Natural killer cell (primary cell): ENCODE data around the gene TSPAN12. TPM values are rescaled to one million over a fixed set of nuclear protein-coding genes. Genes with fewer than 3 reads are reported as not detected.

Source experiments
- ATAC-seq, 3 donors: fragments of 150-1000 bp in 2 of 3; fragments of 200-7000 bp in 1 of 3; cut with Tn5 transposase; 1 replicate in 1 of 3; 2 replicates in 2 of 3; pipeline ENCODE4 v1.10.0; 2021; ENCODE audit warnings: mild to moderate bottlenecking in 2 of 3, moderate library complexity in 2 of 3
- DNase-seq, 2 donors: peaks; one replicate each; pipeline versions ENCODE4 v3.0.0 to v3.0.0-alpha.2; 2013 to 2021; ENCODE audit warnings: mixed read lengths in 1 of 2
- H3K27ac ChIP-seq: one replicate; pipeline ENCODE4 v1.5.1; 2013; ENCODE audit warnings: mild to moderate bottlenecking, low read length
- H3K27me3 ChIP-seq: one replicate; pipeline ENCODE4 v1.6.1; 2013; ENCODE audit warnings: low read length; ENCODE audit not compliant: control insufficient read depth, insufficient read depth
- H3K36me3 ChIP-seq: one replicate; pipeline ENCODE4 v1.6.1; 2013; ENCODE audit warnings: low read length; ENCODE audit not compliant: control insufficient read depth, insufficient read depth
- H3K4me1 ChIP-seq: one replicate; pipeline ENCODE4 v1.6.1; 2013; ENCODE audit warnings: low read length; ENCODE audit not compliant: control insufficient read depth, insufficient read depth
- H3K4me3 ChIP-seq: one replicate; pipeline ENCODE4 v1.5.1; 2013; ENCODE audit warnings: low read length
- H3K9me3 ChIP-seq: one replicate; pipeline ENCODE4 v1.6.1; 2013; ENCODE audit warnings: low read length; ENCODE audit not compliant: control insufficient read depth, insufficient read depth
- H3K27ac Mint-ChIP-seq, 2 donors: one replicate each; pipeline ENCODE4 v1.8.0; 2022; ENCODE audit warnings: mild to moderate bottlenecking in 2 of 2, mixed read lengths in 2 of 2, moderate library complexity in 1 of 2
- H3K27me3 Mint-ChIP-seq, 2 donors: one replicate each; pipeline ENCODE4 v1.8.0; 2022; ENCODE audit warnings: low read depth in 2 of 2, mixed read lengths in 2 of 2
- H3K36me3 Mint-ChIP-seq: one replicate; pipeline ENCODE4 v1.8.0; 2022; ENCODE audit warnings: mixed read lengths
- H3K4me1 Mint-ChIP-seq, 2 donors: one replicate each; pipeline ENCODE4 v1.8.0; 2022; ENCODE audit warnings: mixed read lengths in 2 of 2
- H3K4me3 Mint-ChIP-seq: one replicate; pipeline ENCODE4 v1.8.0; 2022; ENCODE audit warnings: mild to moderate bottlenecking, moderate library complexity, mixed read lengths
- H3K9me3 Mint-ChIP-seq, 2 donors: one replicate each; pipeline ENCODE4 v1.8.0; 2022; ENCODE audit warnings: mixed read lengths in 2 of 2
- CTCF ChIP-seq: fragments of 200-600 bp; IDR thresholded peaks from one replicate; pipeline ENCODE4 v1.8.0; 2022; ENCODE audit warnings: antibody characterized with exemption
- WGBS: methylation state at CpG from one replicate; pipeline ENCODE4 v1.1.7; 2013; ENCODE audit warnings: missing lambda C conversion rate; ENCODE audit not compliant: insufficient coverage; 5-methylcytosine and 5-hydroxymethylcytosine counted together
- intact Hi-C: fragments of 100-400 bp; cut with micrococcal nuclease; formaldehyde crosslinking; loops from one replicate; pipeline ENCODE4 v1.14.2; 2022
- total RNA-seq, 4 donors: library from RNA; stranded (reverse); fragments of 120-200 nt in 1 of 4; gene quantifications; one replicate each; pipeline versions ENCODE4 v1.2.3 to v1.2.4, GENCODE V29; 2013 to 2022

The TSPAN12 gene
- total RNA-seq, 3 donors from 2014 or later (not counting 1 experiment from before 2014, with no cell fraction given), result not detected

- H3K36me3 Mint-ChIP-seq, result no peaks in the 10 kb centered on the region
- no peaks in the 10 kb centered on the region for H3K9me3 Mint-ChIP-seq
- H3K27me3 Mint-ChIP-seq, result peaks cover 0 to 6% of the 10 kb centered on the region in 2 donors
- TF ChIP-seq CTCF, result no peak
- WGBS, result 80% methylated on average over 3 of the region's 4 CpGs
- H3K4me1 Mint-ChIP-seq, result no peaks in the 10 kb centered on the region
- H3K4me3 Mint-ChIP-seq, result no peak overlapping the region
- Histone ChIP-seq H3K4me3 (no peak overlapping the region), H3K36me3 (no peaks in the 10 kb centered on the region), H3K27me3 (no peaks in the 10 kb centered on the region), H3K4me1 (no peaks in the 10 kb centered on the region), H3K27ac (no peak overlapping the region), H3K9me3 (no peaks in the 10 kb centered on the region)
- ATAC-seq (no peak), DNase-seq (no peak)
- no peak overlapping the region for H3K27ac Mint-ChIP-seq
- intact Hi-C loops, result no loop called here
Observed at GRCh38 chr7:120813546-120814252, 44.2 kb downstream of the TSPAN12 start.

GRCh38 chr7:120813089-120813488 lies 44.9 kb downstream of the TSPAN12 start:
- Mint-ChIP-seq H3K4me1 (no peaks in the 10 kb centered on the region), H3K27ac (no peak overlapping the region), H3K36me3 (no peaks in the 10 kb centered on the region), H3K27me3 (peaks cover 0 to 6% of the 10 kb centered on the region in 2 donors), H3K9me3 (no peaks in the 10 kb centered on the region), H3K4me3 (no peak overlapping the region)
- intact Hi-C loops, result no loop called here
- Histone ChIP-seq H3K27ac (no peak overlapping the region), H3K36me3 (no peaks in the 10 kb centered on the region), H3K9me3 (no peaks in the 10 kb centered on the region), H3K4me3 (no peak overlapping the region), H3K27me3 (no peaks in the 10 kb centered on the region), H3K4me1 (no peaks in the 10 kb centered on the region)
- ATAC-seq (no peak), DNase-seq (no peak)
- no peak for TF ChIP-seq CTCF

- H3K4me1 Mint-ChIP-seq, result no peaks in the 10 kb centered on the region
- no peak for ATAC-seq
- H3K4me3 ChIP-seq, result no peak overlapping the region
- TF ChIP-seq CTCF, result no peak
- H3K4me1 ChIP-seq, result no peaks in the 10 kb centered on the region
- no peaks in the 10 kb centered on the region for H3K36me3 Mint-ChIP-seq
- H3K4me3 Mint-ChIP-seq, result no peak overlapping the region
- 94% methylated on average over 2 of the region's 3 CpGs for WGBS
- no peaks in the 10 kb centered on the region for H3K9me3 ChIP-seq
- no peak overlapping the region for H3K27ac ChIP-seq
- no peaks in the 10 kb centered on the region for H3K27me3 Mint-ChIP-seq
- H3K36me3 ChIP-seq, result no peaks in the 10 kb centered on the region
- H3K27me3 ChIP-seq, result no peaks in the 10 kb centered on the region
- H3K27ac Mint-ChIP-seq, result no peak overlapping the region
- H3K9me3 Mint-ChIP-seq, result no peaks in the 10 kb centered on the region
- no peak for DNase-seq
- intact Hi-C loops, result loop anchor here (5.0 kb wide), 1 partner anchor 298 kb away; no protein-coding TSS in a partner anchor
Observed at GRCh38 chr7:120809260-120809659, 48.7 kb downstream of the TSPAN12 start.

- H3K27ac Mint-ChIP-seq, result no peak overlapping the region
- H3K4me1 ChIP-seq, result no peaks in the 10 kb centered on the region
- H3K36me3 Mint-ChIP-seq, result no peaks in the 10 kb centered on the region
- H3K9me3 Mint-ChIP-seq, result no peaks in the 10 kb centered on the region
- no peaks in the 10 kb centered on the region for H3K36me3 ChIP-seq
- 80% methylated on average over 1 of the region's 2 CpGs for WGBS
- H3K27ac ChIP-seq, result no peak overlapping the region
- no peak overlapping the region for H3K4me3 Mint-ChIP-seq
- no peak overlapping the region for H3K4me3 ChIP-seq
- no peaks in the 10 kb centered on the region for H3K27me3 Mint-ChIP-seq
- no peaks in the 10 kb centered on the region for H3K4me1 Mint-ChIP-seq
- intact Hi-C loops, result loop anchor here (5.0 kb wide), 1 partner anchor 300 kb away; no protein-coding TSS in a partner anchor
- no peak for DNase-seq
- H3K27me3 ChIP-seq, result no peaks in the 10 kb centered on the region
- TF ChIP-seq CTCF, result no peak
- no peaks in the 10 kb centered on the region for H3K9me3 ChIP-seq
- ATAC-seq, result no peak
Observed at GRCh38 chr7:120807390-120807789, 50.6 kb downstream of the TSPAN12 start.
